Activated gamma-delta T cell (primary cell): ENCODE data around the gene SLC6A9.

ENCODE experiments used
- DNase-seq: peaks from one replicate; lab custom pipeline; 2025; lab: John Stamatoyannopoulos, UW

SLC6A9 gene

DNA sequence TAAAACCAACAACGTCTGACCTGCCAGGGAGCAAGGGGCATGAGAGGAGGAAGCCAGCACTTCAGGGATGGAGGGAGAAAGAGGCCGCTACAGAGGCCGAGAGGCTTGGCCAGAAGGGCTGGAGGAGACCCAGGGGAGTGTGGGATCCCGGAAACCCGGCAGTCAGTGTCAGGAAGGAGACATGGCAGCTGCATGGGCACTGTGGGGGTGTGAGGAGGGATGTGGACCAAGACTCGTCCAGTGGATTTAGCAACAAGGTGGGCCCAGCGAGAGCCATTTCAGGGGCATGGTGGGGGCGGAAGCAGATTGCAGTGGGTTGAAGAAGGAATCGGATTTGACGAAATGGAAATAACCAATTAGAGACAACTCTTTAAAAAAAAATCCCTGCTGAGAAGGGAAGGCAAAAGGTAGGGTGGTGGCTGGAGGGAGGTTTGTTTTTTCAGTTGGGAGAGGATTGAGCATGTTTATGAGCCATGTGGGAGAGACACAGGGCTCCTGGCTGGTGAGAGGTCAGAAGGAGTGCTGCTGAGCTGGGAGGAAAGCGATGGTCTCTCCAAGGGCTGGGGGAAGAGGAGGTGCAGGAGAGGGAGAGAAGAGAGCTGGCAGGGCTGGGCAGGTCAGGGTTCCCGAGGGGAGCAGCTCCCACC lies 47.9 kb downstream of the SLC6A9 start:
- no peak for DNase-seq

DNA sequence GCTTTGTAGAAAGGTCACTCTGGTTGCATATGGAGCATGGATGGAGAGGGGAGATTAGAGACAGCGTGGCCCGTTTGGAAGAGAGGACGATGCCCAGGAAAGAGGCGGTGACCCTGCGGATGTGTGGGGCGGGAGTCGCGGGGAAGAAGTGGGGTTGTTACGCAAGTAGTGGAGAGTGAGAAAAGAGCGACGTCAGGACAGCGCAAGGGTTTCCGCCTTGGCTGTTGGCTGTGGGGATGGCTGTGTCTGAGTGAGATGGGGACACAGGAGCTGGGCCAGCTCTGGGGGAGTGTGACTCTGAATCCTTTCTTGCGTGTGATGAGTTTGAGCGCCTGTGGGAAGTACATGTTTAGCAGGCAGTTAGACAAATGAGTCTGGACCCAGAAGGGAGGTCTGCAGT lies 48.5 kb downstream of the SLC6A9 start:
- no peak for DNase-seq

GRCh38 chr1:43982241-43982640 lies 49.0 kb downstream of the SLC6A9 start:
- no peak for DNase-seq

DNA sequence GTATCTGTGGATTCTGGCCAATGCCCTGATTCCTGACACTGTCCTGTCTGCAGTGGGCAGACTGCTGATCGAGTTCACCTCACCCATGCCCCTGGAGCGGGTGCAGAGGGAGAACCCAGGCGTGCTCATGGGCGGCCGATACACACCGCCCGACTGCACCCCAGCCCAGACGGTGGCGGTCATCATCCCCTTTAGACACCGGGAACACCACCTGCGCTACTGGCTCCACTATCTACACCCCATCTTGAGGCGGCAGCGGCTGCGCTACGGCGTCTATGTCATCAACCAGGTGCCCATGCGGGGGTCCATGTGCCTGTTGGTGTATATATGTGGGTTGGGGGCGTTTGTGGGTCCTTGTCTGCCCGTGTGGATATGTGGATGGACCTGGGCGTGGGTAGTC lies 49.6 kb downstream of the SLC6A9 start:
- DNase-seq = no peak

- no peak for DNase-seq
Observed at GRCh38 chr1:43981135-43981491, 50.1 kb downstream of the SLC6A9 start.

- no peak for DNase-seq
Observed at GRCh38 chr1:43980255-43981134, 50.8 kb downstream of the SLC6A9 start.

DNA sequence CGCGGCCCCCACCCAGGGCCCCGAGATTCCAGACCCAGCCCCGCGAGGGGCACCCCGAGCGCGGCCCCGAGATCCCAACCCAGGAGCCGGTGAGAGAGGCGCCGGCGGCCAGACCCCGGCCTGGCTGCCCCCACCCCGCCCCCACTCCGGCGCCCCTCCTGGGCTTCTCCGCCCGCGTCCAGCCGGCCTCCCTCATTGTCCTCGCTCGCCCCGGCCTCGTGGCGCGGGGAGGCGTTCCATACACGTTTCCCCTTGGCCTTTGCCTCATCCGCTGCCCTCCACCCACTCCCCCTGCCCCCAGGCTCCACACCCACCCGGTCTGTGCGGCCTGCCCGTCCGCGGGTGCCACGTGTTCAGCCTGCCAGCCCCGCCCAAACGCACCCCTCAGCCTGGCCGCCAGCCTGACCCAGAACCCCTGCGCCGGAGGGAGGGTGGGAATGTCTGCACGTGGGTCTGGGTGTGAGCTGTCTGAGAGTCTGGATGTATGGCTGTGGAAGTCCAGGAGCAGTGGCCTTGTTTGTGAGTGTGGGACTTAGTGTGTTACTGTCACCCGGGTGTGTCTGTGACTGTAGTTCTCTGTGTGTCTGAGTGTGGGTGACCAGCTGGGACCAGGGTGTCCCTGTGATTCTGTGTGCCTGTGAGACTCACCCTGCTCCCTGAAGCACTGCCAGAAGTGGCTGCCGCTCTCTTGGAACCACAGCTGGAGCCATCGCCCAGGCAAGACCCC lies 51.6 kb downstream of the SLC6A9 start:
- no peak for DNase-seq

- no peak for DNase-seq
Observed at GRCh38 chr1:43979261-43979527, 52.1 kb downstream of the SLC6A9 start.

- no peak for DNase-seq
Observed at GRCh38 chr1:43978551-43979260, 52.6 kb downstream of the SLC6A9 start, which contains the start of gene B4GALT2. Gene B4GALT2, plus strand, starts transcription at chr1:43979210. Its CDS starts 1,951 bp downstream, at chr1:43981161.

DNA sequence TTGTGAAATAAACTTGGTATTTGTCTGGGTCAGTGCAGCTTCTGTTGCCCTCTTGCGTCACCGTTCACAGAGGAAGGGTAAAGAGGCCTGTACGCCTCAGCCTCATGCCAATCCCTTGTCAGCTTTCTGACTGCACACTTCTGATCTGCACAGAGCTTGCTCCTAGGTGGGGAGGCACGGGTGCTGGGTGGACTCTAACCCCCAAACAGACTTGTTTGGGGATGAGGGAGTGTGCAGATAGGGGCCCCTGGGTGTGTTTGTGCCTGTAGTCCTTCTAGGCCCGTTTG lies 53.1 kb downstream of the SLC6A9 start:
- no peak for DNase-seq

- no peak for DNase-seq
Observed at GRCh38 chr1:43977376-43978263, 53.6 kb downstream of the SLC6A9 start.

- no peak for DNase-seq
Observed at GRCh38 chr1:43976890-43977289, 54.4 kb downstream of the SLC6A9 start.

DNA sequence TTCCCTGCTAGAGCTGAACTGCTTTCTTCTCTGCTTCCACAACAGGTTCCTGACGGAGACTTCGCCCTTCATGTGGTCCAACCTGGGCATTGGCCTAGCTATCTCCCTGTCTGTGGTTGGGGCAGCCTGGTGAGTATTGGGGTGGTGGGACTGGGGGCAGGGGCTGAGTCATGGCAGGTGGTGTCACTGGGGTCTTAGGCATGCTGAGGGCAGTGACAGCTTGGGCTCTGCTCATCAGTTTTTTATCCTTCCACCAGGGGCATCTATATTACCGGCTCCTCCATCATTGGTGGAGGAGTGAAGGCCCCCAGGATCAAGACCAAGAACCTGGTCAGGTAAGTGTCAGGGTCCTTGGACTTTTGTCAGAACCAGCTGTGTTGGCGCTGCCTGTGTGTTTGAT lies 55.2 kb downstream of the SLC6A9 start:
- no peak for DNase-seq

DNA sequence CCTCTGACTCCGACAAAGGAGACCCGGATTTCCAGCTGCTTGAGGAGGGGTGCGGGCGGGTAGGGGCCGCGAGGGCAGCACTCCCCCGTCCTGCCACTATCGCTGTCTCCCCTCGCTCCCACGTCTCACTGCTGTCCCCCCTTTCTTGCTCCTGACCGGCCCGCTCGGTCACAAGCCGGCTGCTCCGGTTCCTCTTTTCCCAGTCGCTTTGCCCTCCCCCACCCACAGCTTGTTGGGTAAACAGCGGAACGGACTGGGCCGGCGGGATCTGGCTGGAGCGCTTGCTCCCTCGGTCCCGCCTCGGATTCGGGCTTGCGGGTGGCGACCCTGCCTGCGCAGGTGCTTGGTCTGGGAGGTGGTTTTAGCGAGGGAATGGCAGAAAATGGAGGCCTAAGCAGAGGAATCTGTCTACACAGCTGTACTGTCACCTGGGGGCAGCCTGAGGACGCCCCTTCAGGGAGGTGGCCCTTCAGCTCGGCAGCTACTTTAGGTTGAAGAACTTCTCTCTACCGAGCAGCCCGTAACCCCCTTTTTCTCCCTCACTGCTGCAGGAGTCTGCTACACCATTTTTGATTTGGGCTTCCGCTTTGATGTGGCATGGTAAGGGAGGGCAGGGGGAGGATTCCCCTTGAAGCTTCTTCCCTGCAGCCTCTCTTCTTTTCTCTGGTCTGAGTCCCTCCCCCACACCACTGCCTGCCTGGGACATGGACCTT lies 55.9 kb downstream of the SLC6A9 start:
- no peak for DNase-seq

DNA sequence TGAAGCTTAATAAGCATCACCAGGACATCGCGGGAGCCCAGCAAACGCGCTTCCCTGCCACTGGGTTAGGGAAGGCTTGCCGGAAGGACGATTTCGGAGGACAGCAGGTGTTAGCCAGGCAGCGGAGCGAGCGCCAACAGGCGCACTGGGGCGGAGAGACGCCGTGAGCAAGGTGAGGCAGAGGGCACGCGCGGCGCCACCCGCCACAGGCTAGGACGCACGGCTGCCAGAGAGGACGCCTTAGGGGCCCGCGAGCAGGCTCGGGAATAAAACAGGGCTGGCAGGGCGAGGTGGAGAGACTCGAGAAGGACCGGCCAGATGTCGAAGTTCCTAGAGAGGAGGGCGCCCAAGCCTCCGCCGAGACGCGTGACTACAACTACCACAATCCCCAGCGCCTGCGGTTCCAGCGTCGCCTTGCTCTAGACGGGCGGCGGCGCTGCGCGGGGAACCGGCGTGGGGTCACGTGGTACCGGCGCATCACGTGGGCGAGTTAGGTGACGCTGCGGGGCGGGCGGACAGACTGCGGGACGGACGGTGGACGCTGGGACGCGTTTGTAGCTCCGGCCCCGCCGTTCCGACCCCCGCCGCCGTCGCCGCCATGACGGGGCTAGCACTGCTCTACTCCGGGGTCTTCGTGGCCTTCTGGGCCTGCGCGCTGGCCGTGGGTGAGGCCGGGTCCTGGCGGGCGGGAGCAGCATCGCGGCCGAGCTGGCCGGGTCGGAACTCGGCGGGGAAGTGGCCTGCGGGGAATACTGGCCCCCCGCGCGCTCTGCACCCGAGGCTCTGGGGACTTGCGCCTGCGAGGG lies 56.6 kb downstream of the SLC6A9 start, which contains the start of gene ATP6V0B:
TSS of gene ATP6V0B (plus strand) at position 518 of the 806 bp plus-strand sequence. CDS start at position 599, 81 bp downstream.
- DNase-seq = peak; percentile 89

- DNase-seq = no peak
Observed at GRCh38 chr1:43973981-43974442, 57.2 kb downstream of the SLC6A9 start.

DNA sequence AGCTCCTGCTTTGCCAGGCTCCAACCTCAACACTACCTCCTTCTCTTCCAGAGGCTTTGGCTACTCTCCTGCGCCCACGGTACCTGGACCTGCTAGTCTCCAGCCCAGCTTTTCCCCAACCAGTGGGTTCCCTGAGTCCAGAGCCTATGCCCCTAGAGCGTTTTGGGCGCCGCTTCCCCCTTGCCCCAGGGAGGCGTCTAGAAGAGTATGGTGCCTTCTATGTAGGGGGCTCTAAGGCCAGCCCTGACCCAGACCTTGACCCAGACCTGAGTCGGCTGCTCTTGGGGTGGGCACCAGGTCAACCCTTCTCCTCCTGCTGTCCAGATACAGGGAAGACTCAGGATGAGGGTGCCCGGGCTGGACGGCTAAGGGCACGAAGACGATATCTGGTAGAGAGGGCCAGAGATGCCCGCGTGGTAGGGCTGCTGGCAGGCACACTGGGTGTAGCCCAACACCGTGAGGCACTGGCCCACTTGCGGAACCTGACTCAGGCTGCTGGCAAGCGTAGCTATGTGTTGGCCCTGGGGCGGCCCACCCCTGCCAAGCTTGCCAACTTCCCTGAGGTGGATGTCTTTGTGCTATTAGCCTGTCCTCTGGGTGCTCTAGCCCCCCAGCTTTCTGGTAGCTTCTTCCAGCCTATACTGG lies 59.8 kb downstream of the SLC6A9 start:
- no peak for DNase-seq

- DNase-seq = no peak
Observed at GRCh38 chr1:43970911-43971310, 60.4 kb downstream of the SLC6A9 start.

- DNase-seq = no peak
Observed at GRCh38 chr1:43970502-43970901, 60.8 kb downstream of the SLC6A9 start.
